ENCODE results near the gene BTBD2.

Gene BTBD2

GRCh38 chr19:1962674-1963073 lies 52.8 kb downstream of the BTBD2 start:
- no peak for TF ChIP-seq TAF1 (IDR thresholded peaks at IDR 0.05; ENCODE audit: borderline replicate concordance, insufficient read depth, low read length)
- TF ChIP-seq SIN3A (IDR thresholded peaks at IDR 0.05; ENCODE audit: borderline replicate concordance, insufficient read depth, low read length) = no peak
- TF ChIP-seq, protein P1, sequence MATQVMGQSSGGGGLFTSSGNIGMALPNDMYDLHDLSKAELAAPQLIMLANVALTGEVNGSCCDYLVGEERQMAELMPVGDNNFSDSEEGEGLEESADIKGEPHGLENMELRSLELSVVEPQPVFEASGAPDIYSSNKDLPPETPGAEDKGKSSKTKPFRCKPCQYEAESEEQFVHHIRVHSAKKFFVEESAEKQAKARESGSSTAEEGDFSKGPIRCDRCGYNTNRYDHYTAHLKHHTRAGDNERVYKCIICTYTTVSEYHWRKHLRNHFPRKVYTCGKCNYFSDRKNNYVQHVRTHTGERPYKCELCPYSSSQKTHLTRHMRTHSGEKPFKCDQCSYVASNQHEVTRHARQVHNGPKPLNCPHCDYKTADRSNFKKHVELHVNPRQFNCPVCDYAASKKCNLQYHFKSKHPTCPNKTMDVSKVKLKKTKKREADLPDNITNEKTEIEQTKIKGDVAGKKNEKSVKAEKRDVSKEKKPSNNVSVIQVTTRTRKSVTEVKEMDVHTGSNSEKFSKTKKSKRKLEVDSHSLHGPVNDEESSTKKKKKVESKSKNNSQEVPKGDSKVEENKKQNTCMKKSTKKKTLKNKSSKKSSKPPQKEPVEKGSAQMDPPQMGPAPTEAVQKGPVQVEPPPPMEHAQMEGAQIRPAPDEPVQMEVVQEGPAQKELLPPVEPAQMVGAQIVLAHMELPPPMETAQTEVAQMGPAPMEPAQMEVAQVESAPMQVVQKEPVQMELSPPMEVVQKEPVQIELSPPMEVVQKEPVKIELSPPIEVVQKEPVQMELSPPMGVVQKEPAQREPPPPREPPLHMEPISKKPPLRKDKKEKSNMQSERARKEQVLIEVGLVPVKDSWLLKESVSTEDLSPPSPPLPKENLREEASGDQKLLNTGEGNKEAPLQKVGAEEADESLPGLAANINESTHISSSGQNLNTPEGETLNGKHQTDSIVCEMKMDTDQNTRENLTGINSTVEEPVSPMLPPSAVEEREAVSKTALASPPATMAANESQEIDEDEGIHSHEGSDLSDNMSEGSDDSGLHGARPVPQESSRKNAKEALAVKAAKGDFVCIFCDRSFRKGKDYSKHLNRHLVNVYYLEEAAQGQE (IDR thresholded peaks at IDR 0.05; ENCODE audit: insufficient read depth in 1 of 2, low read depth in 2 of 2, low read length in 2 of 2) = no peak
- no peak for TF ChIP-seq POLR2AphosphoS5 (IDR thresholded peaks at IDR 0.05; ENCODE audit: low read depth, low read length)
- no peak for TF ChIP-seq FOXP2 (optimal IDR thresholded peaks at IDR 0.05; ENCODE audit: borderline replicate concordance, extremely low read depth, extremely low read length, insufficient read depth)

- TF ChIP-seq SIN3A (IDR thresholded peaks at IDR 0.05; ENCODE audit: borderline replicate concordance, insufficient read depth, low read length) (no peak), TAF1 (IDR thresholded peaks at IDR 0.05; ENCODE audit: borderline replicate concordance, insufficient read depth, low read length) (no peak), FOXP2 (optimal IDR thresholded peaks at IDR 0.05; ENCODE audit: borderline replicate concordance, extremely low read depth, extremely low read length, insufficient read depth) (no peak), POLR2AphosphoS5 (IDR thresholded peaks at IDR 0.05; ENCODE audit: low read depth, low read length) (no peak)
- TF ChIP-seq, protein P1 (IDR thresholded peaks at IDR 0.05; ENCODE audit: insufficient read depth in 1 of 2, low read depth in 2 of 2, low read length in 2 of 2) = no peak
Observed at GRCh38 chr19:1961000-1961883, 54.3 kb downstream of the BTBD2 start.

GRCh38 chr19:1959928-1960589 lies 55.5 kb downstream of the BTBD2 start:
- no peak for TF ChIP-seq POLR2AphosphoS5 (IDR thresholded peaks at IDR 0.05; ENCODE audit: low read depth, low read length)
- TF ChIP-seq FOXP2 (optimal IDR thresholded peaks at IDR 0.05; ENCODE audit: borderline replicate concordance, extremely low read depth, extremely low read length, insufficient read depth) = no peak
- no peak for TF ChIP-seq SIN3A (IDR thresholded peaks at IDR 0.05; ENCODE audit: borderline replicate concordance, insufficient read depth, low read length)
- TF ChIP-seq, protein P1 (IDR thresholded peaks at IDR 0.05; ENCODE audit: insufficient read depth in 1 of 2, low read depth in 2 of 2, low read length in 2 of 2) = no peak
- TF ChIP-seq TAF1 (IDR thresholded peaks at IDR 0.05; ENCODE audit: borderline replicate concordance, insufficient read depth, low read length) = no peak

DNA sequence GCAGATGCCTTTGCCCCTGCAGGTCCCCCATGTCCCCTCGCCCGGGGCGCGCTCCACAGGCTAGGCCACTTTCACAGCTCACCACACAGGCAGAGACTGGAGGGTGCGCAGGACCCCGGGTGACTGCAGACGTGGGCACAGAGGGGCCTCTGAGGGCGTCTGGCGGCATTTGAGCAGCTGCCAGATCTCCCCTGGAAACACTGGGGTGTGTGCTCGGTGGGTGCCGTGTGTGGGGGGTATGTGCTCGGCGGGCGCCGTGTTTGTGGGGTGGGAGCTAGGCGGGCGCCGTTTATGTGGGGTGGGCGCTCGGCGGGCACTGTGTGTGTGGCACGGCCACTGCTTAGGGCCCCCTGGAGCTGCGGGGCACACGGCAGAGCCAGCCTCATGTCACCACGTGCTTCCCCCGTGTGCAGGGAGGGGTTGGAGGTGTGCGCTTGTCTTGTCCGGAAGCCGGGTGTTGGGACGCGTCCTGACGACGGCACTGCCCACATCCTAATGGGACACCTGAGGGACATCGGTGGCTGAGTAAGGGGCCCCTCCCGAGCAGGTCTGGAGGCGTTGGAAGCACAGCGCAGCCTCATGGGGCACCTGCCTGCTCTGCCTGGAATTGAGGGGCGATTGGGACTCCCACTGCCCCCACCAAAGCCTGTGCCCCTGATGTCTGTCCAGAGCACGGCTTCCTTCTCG lies 57.8 kb downstream of the BTBD2 start:
- TF ChIP-seq POLR2AphosphoS5 (IDR thresholded peaks at IDR 0.05; ENCODE audit: low read depth, low read length) = no peak
- TF ChIP-seq FOXP2 (optimal IDR thresholded peaks at IDR 0.05; ENCODE audit: borderline replicate concordance, extremely low read depth, extremely low read length, insufficient read depth) = no peak
- no peak for TF ChIP-seq SIN3A (IDR thresholded peaks at IDR 0.05; ENCODE audit: borderline replicate concordance, insufficient read depth, low read length)
- TF ChIP-seq TAF1 (IDR thresholded peaks at IDR 0.05; ENCODE audit: borderline replicate concordance, insufficient read depth, low read length) = no peak
- TF ChIP-seq, protein P1 (IDR thresholded peaks at IDR 0.05; ENCODE audit: insufficient read depth in 1 of 2, low read depth in 2 of 2, low read length in 2 of 2) = no peak

Measured in PFSK-1 (cell line).